HEK293 (cell line): ENCODE results near the gene VSTM4.

Experiments
- CTCF ChIA-PET: fragments of 350-600 bp; formaldehyde crosslinking; extraction: SDS; loops from one replicate; lab custom pipeline; 2021; ENCODE audit warnings: antibody characterized with exemption; lab: Yijun Ruan, JAX
- POLR2A ChIA-PET: fragments of 300-600 bp; formaldehyde crosslinking; extraction: SDS; loops from one replicate; lab custom pipeline; 2020; ENCODE audit warnings: antibody characterized with exemption, inconsistent platforms; lab: Yijun Ruan, JAX
- H3K27ac ChIP-seq: fragments of 200-500 bp; sonication (Bioruptor generic); 2 replicates; pipeline ENCODE4 v1.5.1; 2014; ENCODE audit warnings: low read depth, low read length, control low read depth, inconsistent platforms; ENCODE audit errors: extremely low read depth
- H3K36me3 ChIP-seq, 2 experiments: fragments of 200-500 bp in 1 of 2; sonication (Bioruptor generic) in 1 of 2; 1 replicate in 1 of 2; 2 replicates in 1 of 2; pipeline ENCODE4 v1.5.1; 2014 to 2017; ENCODE audit warnings: inconsistent platforms in 2 of 2, low read length in 2 of 2; ENCODE audit not compliant: control insufficient read depth in 2 of 2, insufficient read depth in 1 of 2
- H3K4me1 ChIP-seq: fragments of 200-500 bp; sonication (Bioruptor generic); 2 replicates; pipeline ENCODE4 v1.5.1; 2014; ENCODE audit warnings: mild to moderate bottlenecking, low read length, inconsistent platforms; ENCODE audit not compliant: control insufficient read depth, insufficient read depth
- H3K4me3 ChIP-seq: 2 replicates; pipeline ENCODE4 v1.5.1; 2011; ENCODE audit warnings: low read depth, mild to moderate bottlenecking, control low read depth, low read length, moderate library complexity
- H3K9me3 ChIP-seq: fragments of 200-500 bp; sonication (Bioruptor generic); 2 replicates; pipeline ENCODE4 v1.5.1; 2014; ENCODE audit warnings: low read depth, low read length, inconsistent platforms; ENCODE audit not compliant: control insufficient read depth, insufficient read depth
- BCL11A ChIP-seq: fragments of 450-650 bp; formaldehyde crosslinking; IDR thresholded peaks from 2 replicates; pipeline ENCODE4 v1.5.1; 2016; ENCODE audit warnings: low read depth, missing biosample characterization, missing genetic modification characterization
- KLF17 ChIP-seq: fragments of 450-650 bp; formaldehyde crosslinking; IDR thresholded peaks from 2 replicates; pipeline ENCODE4 v1.5.1; 2016; ENCODE audit warnings: missing biosample characterization, missing genetic modification characterization
- KLF7 ChIP-seq: fragments of 450-650 bp; formaldehyde crosslinking; IDR thresholded peaks from 2 replicates; pipeline ENCODE4 v1.5.1; 2016; ENCODE audit warnings: missing biosample characterization, missing genetic modification characterization, borderline replicate concordance
- MYNN ChIP-seq: fragments of 450-650 bp; formaldehyde crosslinking; IDR thresholded peaks from 2 replicates; pipeline ENCODE4 v1.5.1; 2016; ENCODE audit warnings: missing biosample characterization, missing genetic modification characterization, borderline replicate concordance
- PBX3 ChIP-seq: sonication (generic); formaldehyde crosslinking; IDR thresholded peaks from 2 replicates; pipeline ENCODE4 v1.8.1; 2022; ENCODE audit warnings: mild to moderate bottlenecking, moderate library complexity, missing genetic modification reagents
- SCRT2 ChIP-seq: fragments of 450-650 bp; formaldehyde crosslinking; IDR thresholded peaks from 2 replicates; pipeline ENCODE4 v1.5.1; 2016; ENCODE audit warnings: missing biosample characterization, missing genetic modification characterization
- SP3 ChIP-seq: fragments of 450-650 bp; formaldehyde crosslinking; IDR thresholded peaks from 2 replicates; pipeline ENCODE4 v1.5.1; 2016; ENCODE audit warnings: missing biosample characterization, missing genetic modification characterization
- ZBTB21 ChIP-seq: fragments of 450-650 bp; formaldehyde crosslinking; IDR thresholded peaks from 2 replicates; pipeline ENCODE4 v1.5.1; 2017; ENCODE audit warnings: missing biosample characterization, missing genetic modification characterization
- ZEB2 ChIP-seq: fragments of 450-650 bp; formaldehyde crosslinking; IDR thresholded peaks from 2 replicates; pipeline ENCODE4 v1.5.1; 2016; ENCODE audit warnings: missing biosample characterization, missing genetic modification characterization
- ZNF10 ChIP-seq: fragments of 450-650 bp; formaldehyde crosslinking; IDR thresholded peaks from 2 replicates; pipeline ENCODE4 v1.5.1; 2017; ENCODE audit warnings: missing biosample characterization, missing genetic modification characterization
- ZNF175 ChIP-seq: fragments of 450-650 bp; formaldehyde crosslinking; IDR thresholded peaks from 2 replicates; pipeline ENCODE4 v1.5.1; 2016; ENCODE audit warnings: missing biosample characterization, missing genetic modification characterization
- ZNF202 ChIP-seq: fragments of 450-650 bp; formaldehyde crosslinking; IDR thresholded peaks from 2 replicates; pipeline ENCODE4 v1.5.1; 2016; ENCODE audit warnings: missing biosample characterization, missing genetic modification characterization, borderline replicate concordance
- ZNF335 ChIP-seq: fragments of 450-650 bp; formaldehyde crosslinking; conservative IDR thresholded peaks from 2 replicates; pipeline ENCODE4 v1.5.1; 2016; ENCODE audit warnings: missing biosample characterization, missing genetic modification characterization
- ZNF366 ChIP-seq: fragments of 450-650 bp; formaldehyde crosslinking; conservative IDR thresholded peaks from 2 replicates; pipeline ENCODE4 v1.5.1; 2016; ENCODE audit warnings: missing biosample characterization, missing genetic modification characterization
- ZNF473 ChIP-seq: fragments of 450-650 bp; formaldehyde crosslinking; IDR thresholded peaks from 2 replicates; pipeline ENCODE4 v1.5.1; 2017; ENCODE audit warnings: missing biosample characterization, missing genetic modification characterization
- ZNF510 ChIP-seq: fragments of 450-650 bp; formaldehyde crosslinking; IDR thresholded peaks from 2 replicates; pipeline ENCODE4 v1.5.1; 2018; ENCODE audit warnings: mild to moderate bottlenecking, missing genetic modification characterization, missing biosample characterization; ENCODE audit not compliant: insufficient replicate concordance
- ZNF558 ChIP-seq: fragments of 450-650 bp; formaldehyde crosslinking; IDR thresholded peaks from 2 replicates; pipeline ENCODE4 v1.5.1; 2016; ENCODE audit warnings: missing biosample characterization, missing genetic modification characterization
- ZNF596 ChIP-seq: fragments of 450-650 bp; IDR thresholded peaks from 2 replicates; pipeline ENCODE4 v1.5.0; 2018; ENCODE audit warnings: missing biosample characterization, mild to moderate bottlenecking, missing genetic modification characterization, moderate library complexity
- ZNF677 ChIP-seq: fragments of 450-650 bp; IDR thresholded peaks from 2 replicates; pipeline ENCODE4 v1.5.0; 2018; ENCODE audit warnings: missing biosample characterization, mild to moderate bottlenecking, missing genetic modification characterization, moderate library complexity
- ZNF843 ChIP-seq: fragments of 450-650 bp; formaldehyde crosslinking; IDR thresholded peaks from 2 replicates; pipeline ENCODE4 v1.5.1; 2016; ENCODE audit warnings: missing biosample characterization, missing genetic modification characterization

VSTM4 gene

GRCh38 chr10:49107111-49107886 lies 8.0 kb downstream of the VSTM4 start (continued):
- no peak for TF ChIP-seq ZNF175 (tag by site-specific recombination)
- TF ChIP-seq ZNF558 (tag by site-specific recombination), result no peak
- no peak for TF ChIP-seq ZBTB21 (tag by site-specific recombination)
- TF ChIP-seq ZNF677 (tag by site-specific recombination), result no peak
- TF ChIP-seq, all 188 proteins: peak for 0

GRCh38 chr10:49106451-49106850 lies 8.9 kb downstream of the VSTM4 start:
- H3K27ac ChIP-seq, result no peak overlapping the region
- TF ChIP-seq ZBTB21 (tag by site-specific recombination) (no peak), ZNF473 (tag by site-specific recombination) (no peak), KLF7 (tag by site-specific recombination) (no peak), BCL11A (tag by site-specific recombination) (no peak), ZNF10 (tag by site-specific recombination) (no peak), KLF17 (tag by site-specific recombination) (no peak), MYNN (no peak), ZNF843 (tag by site-specific recombination) (no peak), SP3 (tag by site-specific recombination) (no peak), PBX3 (CRISPR knock-in tag) (no peak), SCRT2 (tag by site-specific recombination) (no peak)
- H3K4me3 ChIP-seq, result no peak overlapping the region
- no peaks in the 10 kb centered on the region for H3K4me1 ChIP-seq
- no peaks in the 10 kb centered on the region for H3K9me3 ChIP-seq
- H3K36me3 ChIP-seq, result peaks cover 0 to 8% of the 10 kb centered on the region in 2 experiments; a peak in 1 of 3 replicates
- CTCF ChIA-PET, result no interaction called here
- POLR2A ChIA-PET, result no interaction called here

- H3K9me3 ChIP-seq, result no peaks in the 10 kb centered on the region
- H3K27ac ChIP-seq, result no peak overlapping the region
- peaks cover 0 to 8% of the 10 kb centered on the region in 2 experiments; a peak in 1 of 3 replicates for H3K36me3 ChIP-seq
- no peaks in the 10 kb centered on the region for H3K4me1 ChIP-seq
- TF ChIP-seq ZNF596 (tag by site-specific recombination) (peak; percentile 96), ZEB2 (no peak), ZNF202 (peak; percentile 68; the same call in 1 of the 2 replicates), ZNF335 (no peak), ZNF510 (no peak), ZNF366 (tag by site-specific recombination) (0 out of 2 replicates have a peak, but pooled peaks have one; percentile 43)
- H3K4me3 ChIP-seq, result no peak overlapping the region
- CTCF ChIA-PET, result no interaction called here
- POLR2A ChIA-PET, result interaction anchor here (0.7 kb wide), 1 partner anchor 10 kb away, joined by 3 read pairs; the partner anchor contains the start of gene VSTM4
Measured at GRCh38 chr10:49105076-49105475, 10.2 kb downstream of the VSTM4 start.
